GM12801 (cell line): Measurements from ENCODE around the gene CACNG5.

Experiments used
- TF ChIP-seq, protein P1 (sequence below): IDR thresholded peaks from one replicate; pipeline ENCODE4 v1.5.1; 2011; ENCODE audit warnings: control low read depth; ENCODE audit not compliant: insufficient read length; ENCODE audit errors: extremely low read depth

The CACNG5 gene

DNA sequence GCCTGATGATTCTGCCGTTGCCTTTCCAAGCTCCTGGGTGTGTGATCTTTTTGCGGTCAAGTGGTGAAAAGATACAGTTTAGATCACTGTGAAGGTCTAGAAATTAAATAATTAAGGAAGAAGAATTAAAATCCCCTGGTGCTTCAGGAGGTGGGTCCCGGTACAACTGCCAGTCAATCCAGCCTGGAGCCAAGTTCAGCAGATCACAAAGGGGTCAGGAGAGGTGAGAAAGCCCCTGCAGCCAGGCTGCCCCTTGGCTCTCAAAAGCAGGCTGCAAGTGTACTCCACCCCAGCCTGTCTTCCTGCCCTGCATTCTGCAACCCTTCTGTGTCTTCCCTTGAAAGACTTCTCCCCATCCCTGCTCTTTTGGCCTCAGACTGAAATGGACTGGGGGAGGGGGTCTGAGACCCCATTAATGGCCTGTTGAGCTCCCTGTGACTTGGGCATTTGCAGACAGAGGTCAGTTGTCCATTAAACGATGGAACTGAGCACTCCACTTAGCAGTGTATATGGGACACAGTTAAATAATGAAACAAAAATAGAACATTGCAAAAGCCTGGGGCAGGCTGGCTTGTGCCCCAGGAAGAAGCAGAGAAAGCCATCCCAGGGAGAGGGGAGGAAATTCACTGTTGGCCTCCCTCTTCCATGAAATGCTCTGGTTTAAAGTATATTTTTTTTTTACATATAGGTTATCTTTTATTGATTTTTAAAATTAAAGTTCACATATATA, 15.1 kb downstream of the CACNG5 start:
- TF ChIP-seq, protein P1, sequence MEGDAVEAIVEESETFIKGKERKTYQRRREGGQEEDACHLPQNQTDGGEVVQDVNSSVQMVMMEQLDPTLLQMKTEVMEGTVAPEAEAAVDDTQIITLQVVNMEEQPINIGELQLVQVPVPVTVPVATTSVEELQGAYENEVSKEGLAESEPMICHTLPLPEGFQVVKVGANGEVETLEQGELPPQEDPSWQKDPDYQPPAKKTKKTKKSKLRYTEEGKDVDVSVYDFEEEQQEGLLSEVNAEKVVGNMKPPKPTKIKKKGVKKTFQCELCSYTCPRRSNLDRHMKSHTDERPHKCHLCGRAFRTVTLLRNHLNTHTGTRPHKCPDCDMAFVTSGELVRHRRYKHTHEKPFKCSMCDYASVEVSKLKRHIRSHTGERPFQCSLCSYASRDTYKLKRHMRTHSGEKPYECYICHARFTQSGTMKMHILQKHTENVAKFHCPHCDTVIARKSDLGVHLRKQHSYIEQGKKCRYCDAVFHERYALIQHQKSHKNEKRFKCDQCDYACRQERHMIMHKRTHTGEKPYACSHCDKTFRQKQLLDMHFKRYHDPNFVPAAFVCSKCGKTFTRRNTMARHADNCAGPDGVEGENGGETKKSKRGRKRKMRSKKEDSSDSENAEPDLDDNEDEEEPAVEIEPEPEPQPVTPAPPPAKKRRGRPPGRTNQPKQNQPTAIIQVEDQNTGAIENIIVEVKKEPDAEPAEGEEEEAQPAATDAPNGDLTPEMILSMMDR = no peak

DNA sequence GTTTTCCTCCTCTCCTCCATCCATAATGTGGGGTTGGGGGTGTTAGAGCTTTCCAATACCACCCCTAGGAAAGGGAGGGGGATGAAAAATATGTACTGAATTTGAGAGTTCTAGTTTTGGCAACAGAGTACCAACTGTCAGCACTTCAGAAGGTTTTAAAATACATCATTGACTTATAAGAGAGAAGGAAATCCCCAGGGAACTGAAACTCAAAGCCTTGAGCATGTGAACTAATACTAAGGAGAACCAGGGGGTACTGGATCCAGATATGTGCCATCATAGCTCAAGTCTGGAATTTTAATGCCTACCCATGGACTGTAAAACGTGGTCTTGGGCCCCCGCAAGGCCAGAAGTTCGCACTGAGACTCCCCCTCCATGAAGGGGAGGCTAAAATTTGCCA, 15.8 kb downstream of the CACNG5 start:
- TF ChIP-seq, protein P1 = no peak

DNA sequence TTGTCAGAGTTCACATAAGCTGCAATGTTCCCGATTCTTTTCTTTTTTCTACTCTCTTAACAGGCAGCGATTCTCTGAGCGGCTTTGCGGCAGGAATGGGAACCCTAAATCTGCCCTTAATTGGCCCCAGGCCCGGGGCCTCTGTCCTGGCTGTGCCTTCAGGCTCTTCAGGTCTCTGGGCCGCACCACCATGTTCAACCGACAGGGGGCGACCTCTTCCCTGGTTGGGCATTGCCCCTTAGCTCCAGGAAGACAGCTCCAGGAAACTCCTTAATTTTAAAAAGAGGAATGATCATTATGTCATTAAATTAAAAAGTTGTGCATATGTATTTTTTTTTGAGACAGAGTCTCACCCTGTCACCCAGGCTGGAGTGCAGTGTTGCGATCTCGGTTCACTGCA, 20.3 kb downstream of the CACNG5 start:
- TF ChIP-seq, protein P1 = no peak

DNA sequence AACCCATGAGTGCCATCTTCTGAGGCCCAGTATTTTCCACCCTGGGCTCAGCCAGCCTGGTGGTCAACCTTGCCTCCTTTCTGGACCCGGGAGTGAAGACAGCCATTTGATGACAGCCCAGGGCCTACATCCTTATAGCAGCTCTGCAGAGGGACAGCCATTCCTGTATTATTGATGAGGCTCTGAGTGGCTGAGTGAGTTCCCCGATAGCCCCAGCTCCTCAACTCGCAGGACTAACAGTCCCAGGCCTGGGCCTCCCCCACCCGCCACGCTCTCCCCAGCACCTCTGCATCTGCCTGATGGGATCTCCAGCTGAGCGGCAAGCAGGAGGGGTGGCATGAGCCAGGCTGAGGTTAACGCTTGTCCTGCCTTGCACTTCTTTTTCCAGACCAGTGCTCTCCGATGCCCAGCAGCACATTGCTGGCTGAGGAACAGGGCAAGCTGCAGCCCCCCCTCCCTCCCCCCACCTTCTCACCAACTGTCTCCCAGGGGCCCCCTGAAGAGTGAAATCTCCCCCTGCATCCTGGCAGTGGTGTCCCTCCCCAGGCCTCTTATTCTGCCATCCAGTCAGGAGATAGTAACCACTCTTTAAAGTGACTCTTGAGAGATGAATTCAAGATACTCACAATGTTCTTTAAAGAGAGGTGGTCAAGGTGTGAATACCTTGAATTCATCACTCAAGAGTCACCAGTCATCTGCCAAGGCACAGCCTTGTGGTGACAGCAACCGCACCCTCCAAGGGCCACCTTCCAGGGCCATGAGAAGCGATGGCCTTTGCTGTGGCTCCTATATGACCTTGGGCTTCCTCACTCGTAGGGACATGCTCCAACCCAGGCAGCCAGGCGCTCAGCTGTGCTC, 23.5 kb downstream of the CACNG5 start:
- TF ChIP-seq, protein P1 = no peak

DNA sequence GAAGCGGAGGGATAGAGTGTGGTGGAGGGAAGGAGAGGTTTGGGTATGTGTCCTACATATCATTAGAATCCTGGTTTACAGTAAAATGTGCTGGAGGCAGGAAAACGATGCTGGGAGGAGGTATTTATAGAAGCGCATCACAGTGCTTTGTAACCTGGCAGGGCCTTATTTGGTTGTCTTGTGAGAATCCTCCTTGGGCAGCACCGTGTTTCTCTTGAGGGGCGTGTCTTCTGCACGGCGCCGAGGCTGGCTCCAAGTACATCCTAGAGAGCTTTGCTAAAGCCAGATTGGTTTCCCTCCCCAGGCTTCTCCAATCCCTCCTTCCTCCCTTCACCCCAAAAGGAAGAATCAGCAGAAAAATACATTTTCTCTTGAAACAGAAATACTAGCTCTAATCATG, 24.4 kb downstream of the CACNG5 start:
- TF ChIP-seq, protein P1 = no peak

DNA sequence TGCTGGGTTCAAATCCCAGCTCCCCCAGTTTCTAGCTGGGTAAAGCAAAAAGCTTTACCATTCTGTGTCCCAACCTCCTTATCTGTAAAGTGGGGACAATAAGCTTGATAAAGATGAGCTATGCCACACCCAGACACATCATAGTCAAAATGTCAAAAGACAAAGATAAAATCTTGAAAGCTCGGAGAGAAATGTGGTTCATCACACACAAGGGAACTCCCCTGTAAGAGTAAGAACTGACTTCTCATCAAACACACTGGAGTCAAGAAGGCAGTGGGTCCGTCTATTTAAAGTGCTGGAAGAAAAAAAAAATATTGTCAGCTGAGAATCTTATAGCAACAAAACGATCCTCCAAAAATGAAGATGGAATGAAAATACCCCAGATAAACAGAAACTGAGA, 25.3 kb downstream of the CACNG5 start:
- TF ChIP-seq, protein P1 = no peak

DNA sequence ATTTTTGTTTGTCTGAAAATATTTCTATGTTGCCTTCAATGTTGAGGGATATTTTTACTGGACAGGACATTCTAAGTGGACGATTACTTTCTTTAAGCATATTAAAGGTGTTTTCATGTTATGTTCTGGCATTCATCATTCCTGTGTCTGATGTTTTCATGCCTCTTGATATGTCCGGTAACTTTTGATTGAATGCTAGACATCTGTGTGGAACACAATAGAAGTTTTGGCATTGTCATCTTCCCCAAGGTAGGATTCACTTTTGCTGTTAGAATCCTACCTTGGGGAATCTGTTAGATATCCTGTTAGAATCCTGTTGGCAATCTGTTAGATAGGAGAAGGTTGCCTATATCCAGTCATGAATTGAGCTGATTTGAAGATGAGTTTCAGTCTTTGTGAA, 28.9 kb downstream of the CACNG5 start:
- TF ChIP-seq, protein P1 = no peak
